Neuronal stem cell (in vitro differentiated cells): ENCODE measurements around the gene POLA2.
A peak's percentile ranks its signal among the peaks of the same experiment; 100 is the strongest.

Source experiments
- DNase-seq: peaks from one replicate; pipeline ENCODE4 v3.0.0-alpha.2; 2013; ENCODE audit warnings: low spot score
- H2AFZ ChIP-seq: one replicate; pipeline ENCODE4 v1.6.1; 2013; ENCODE audit warnings: mild to moderate bottlenecking, low read length, inconsistent platforms
- H2AK5ac ChIP-seq: 2 replicates; pipeline ENCODE4 v1.6.1; 2013; ENCODE audit warnings: low read depth, mild to moderate bottlenecking, inconsistent platforms, low read length, moderate library complexity, mixed read lengths
- H2BK120ac ChIP-seq: 2 replicates; pipeline ENCODE4 v1.6.1; 2013; ENCODE audit warnings: low read depth, mild to moderate bottlenecking, inconsistent platforms, low read length, moderate library complexity, mixed read lengths
- H2BK12ac ChIP-seq: one replicate; pipeline ENCODE4 v1.6.1; 2013; ENCODE audit warnings: low read length, inconsistent platforms
- H2BK15ac ChIP-seq: 2 replicates; pipeline ENCODE4 v1.6.1; 2013; ENCODE audit warnings: mild to moderate bottlenecking, low read length, inconsistent platforms, mixed read lengths
- H2BK5ac ChIP-seq: one replicate; pipeline ENCODE4 v1.6.1; 2013; ENCODE audit warnings: inconsistent platforms, mild to moderate bottlenecking, low read length, moderate library complexity
- H3K14ac ChIP-seq: one replicate; pipeline ENCODE4 v1.6.1; 2013; ENCODE audit warnings: low read length, inconsistent platforms
- H3K18ac ChIP-seq: 2 replicates; pipeline ENCODE4 v1.6.1; 2013; ENCODE audit warnings: low read length, inconsistent platforms
- H3K23ac ChIP-seq: 2 replicates; pipeline ENCODE4 v1.6.1; 2013; ENCODE audit warnings: low read depth, mild to moderate bottlenecking, mixed read lengths, low read length, inconsistent platforms; ENCODE audit not compliant: poor library complexity
- H3K27ac ChIP-seq: replicated peaks from 3 replicates; pipeline ENCODE4 v1.5.1; 2013; ENCODE audit warnings: low read length, inconsistent platforms
- H3K27me3 ChIP-seq, 3 experiments: 2 replicates each; pipeline ENCODE4 v1.6.1; 2013; ENCODE audit warnings: low read length in 3 of 3, mild to moderate bottlenecking in 2 of 3, inconsistent platforms in 1 of 3, low read depth in 1 of 3, mixed read lengths in 1 of 3, moderate library complexity in 1 of 3; ENCODE audit not compliant: control insufficient read depth in 3 of 3, insufficient read depth in 3 of 3
- H3K36me3 ChIP-seq, 2 donors: replicated peaks in 1 of 2; 2 replicates each; pipeline ENCODE4 v1.6.1; 2013; ENCODE audit warnings: low read length in 2 of 2; ENCODE audit not compliant: control insufficient read depth in 2 of 2, insufficient read depth in 2 of 2
- H3K4ac ChIP-seq: 2 replicates; pipeline ENCODE4 v1.6.1; 2013; ENCODE audit warnings: inconsistent platforms, mild to moderate bottlenecking, low read length, moderate library complexity
- H3K4me1 ChIP-seq, 2 donors: 1 replicate in 1 of 2; 2 replicates in 1 of 2; pipeline ENCODE4 v1.6.1; 2013; ENCODE audit warnings: low read length in 2 of 2, low read depth in 1 of 2; ENCODE audit not compliant: control insufficient read depth in 2 of 2, insufficient read depth in 1 of 2
- H3K4me2 ChIP-seq: one replicate; pipeline ENCODE4 v1.6.1; 2013; ENCODE audit warnings: mild to moderate bottlenecking, low read length, inconsistent platforms; ENCODE audit not compliant: insufficient read depth, poor library complexity, severe bottlenecking
- H3K4me3 ChIP-seq, 2 donors: 2 replicates each; pipeline ENCODE4 v1.5.1; 2013; ENCODE audit warnings: low read length in 2 of 2, mild to moderate bottlenecking in 2 of 2, inconsistent platforms in 1 of 2, moderate library complexity in 1 of 2
- H3K79me1 ChIP-seq: one replicate; pipeline ENCODE4 v1.6.1; 2013; ENCODE audit warnings: low read depth, mild to moderate bottlenecking, inconsistent platforms, low read length, moderate library complexity
- H3K9ac ChIP-seq: one replicate; pipeline ENCODE4 v1.6.1; 2013; ENCODE audit warnings: mild to moderate bottlenecking, low read depth, low read length, inconsistent platforms; ENCODE audit not compliant: poor library complexity
- H3K9me3 ChIP-seq, 2 donors: replicated peaks in 1 of 2; 2 replicates each; pipeline versions ENCODE3 to v1.6.1; 2013; ENCODE audit warnings: low read length in 2 of 2, mild to moderate bottlenecking in 2 of 2, inconsistent platforms in 1 of 2, low read depth in 1 of 2, mixed read lengths in 1 of 2, moderate library complexity in 1 of 2; ENCODE audit not compliant: control insufficient read depth in 2 of 2, insufficient read depth in 1 of 2
- H4K8ac ChIP-seq: one replicate; pipeline ENCODE4 v1.6.1; 2013; ENCODE audit warnings: low read depth, mild to moderate bottlenecking, inconsistent platforms, low read length, moderate library complexity
- H4K91ac ChIP-seq: one replicate; pipeline ENCODE4 v1.6.1; 2013; ENCODE audit warnings: low read length, low read depth, mild to moderate bottlenecking, inconsistent platforms; ENCODE audit not compliant: poor library complexity
- WGBS, 2 donors: extraction: QIAGEN DNeasy Blood & Tissue Kit; methylation state at CpG; one replicate each; pipeline ENCODE4 v1.1.7; 2013; ENCODE audit warnings: missing lambda C conversion rate in 2 of 2, mixed read lengths in 1 of 2; ENCODE audit not compliant: insufficient read length in 2 of 2, insufficient replicate concordance in 1 of 2; ENCODE audit errors: extremely low coverage in 2 of 2; 5-methylcytosine and 5-hydroxymethylcytosine counted together

POLA2 gene

GRCh38 chr11:65217441-65218423 is 44.0 kb upstream of the POLA2 start:
- H3K27me3 ChIP-seq, result peaks cover 0 to 4% (median 0%) of the 10 kb centered on the region in 3 experiments

GRCh38 chr11:65218446-65218845 is 43.3 kb upstream of the POLA2 start:
- peak overlapping the region; percentile 3 for H2AK5ac ChIP-seq
- H3K4ac ChIP-seq, result no peak overlapping the region
- H3K36me3 ChIP-seq, result no peaks in the 10 kb centered on the region
- no peak overlapping the region for H4K91ac ChIP-seq
- H3K27ac ChIP-seq, result no peak overlapping the region
- no peak overlapping the region for H2BK12ac ChIP-seq
- no peak overlapping the region for H4K8ac ChIP-seq
- no peaks in the 10 kb centered on the region for H3K79me1 ChIP-seq
- H3K4me2 ChIP-seq, result no peak overlapping the region
- H2AFZ ChIP-seq, result no peak overlapping the region
- H3K18ac ChIP-seq, result no peak overlapping the region
- no CpG with 5 or more reads among the region's 9 CpGs for WGBS, 2 donors
- no peak overlapping the region for H3K4me3 ChIP-seq
- H2BK5ac ChIP-seq, result no peak overlapping the region
- no peak overlapping the region for H3K23ac ChIP-seq
- H3K4me1 ChIP-seq, result peaks cover under 1 to 3% of the 10 kb centered on the region in 2 donors
- H3K27me3 ChIP-seq, result peaks cover 0 to 4% (median 0%) of the 10 kb centered on the region in 3 experiments
- no peaks in the 10 kb centered on the region for H3K9me3 ChIP-seq
- H3K9ac ChIP-seq, result no peak overlapping the region
- DNase-seq, result no peak
- H2BK15ac ChIP-seq, result no peak overlapping the region
- no peak overlapping the region for H3K14ac ChIP-seq
- no peak overlapping the region for H2BK120ac ChIP-seq

More at GRCh38 chr11:65217441-65218423, 44.0 kb upstream of the POLA2 start:
- Histone ChIP-seq H2BK12ac (no peak overlapping the region), H3K27ac (no peak overlapping the region), H2BK120ac (no peak overlapping the region), H3K4me2 (no peak overlapping the region), H3K4ac (no peak overlapping the region), H2BK15ac (no peak overlapping the region), H2BK5ac (no peak overlapping the region), H3K4me1 (peaks cover 3 to 7% of the 10 kb centered on the region in 2 donors), H3K79me1 (no peaks in the 10 kb centered on the region), H3K18ac (no peak overlapping the region), H4K8ac (no peak overlapping the region), H3K36me3 (no peaks in the 10 kb centered on the region), H3K23ac (no peak overlapping the region), H2AK5ac (peak overlapping the region; percentile 13), H3K9ac (no peak overlapping the region), H2AFZ (no peak overlapping the region), H3K9me3 (no peaks in the 10 kb centered on the region), H3K14ac (peak overlapping the region; percentile 1), H3K4me3 (no peak overlapping the region), H4K91ac (no peak overlapping the region)
- no CpG with 5 or more reads among the region's 19 CpGs for WGBS, 2 donors
- DNase-seq, result no peak

GRCh38 chr11:65219930-65220213 is 41.9 kb upstream of the POLA2 start:
- Histone ChIP-seq H3K9ac (no peak overlapping the region), H3K9me3 (no peaks in the 10 kb centered on the region), H2BK12ac (no peak overlapping the region), H2BK120ac (no peak overlapping the region), H3K36me3 (no peaks in the 10 kb centered on the region), H3K18ac (no peak overlapping the region), H3K27ac (no peak overlapping the region), H4K91ac (no peak overlapping the region), H3K14ac (no peak overlapping the region), H4K8ac (no peak overlapping the region), H3K4me1 (peaks cover under 1 to 2% of the 10 kb centered on the region in 2 donors), H2BK15ac (no peak overlapping the region), H3K27me3 (peaks cover 0 to 4% (median 0%) of the 10 kb centered on the region in 3 experiments), H3K4me2 (no peak overlapping the region), H3K4me3 (no peak overlapping the region), H2AK5ac (no peak overlapping the region), H2AFZ (peak overlapping the region; percentile 8), H3K23ac (no peak overlapping the region), H3K4ac (no peak overlapping the region), H2BK5ac (no peak overlapping the region), H3K79me1 (no peaks in the 10 kb centered on the region)
- no CpG with 5 or more reads among the region's 3 CpGs for WGBS, 2 donors
- DNase-seq, result no peak

GRCh38 chr11:65221026-65221425 is 40.7 kb upstream of the POLA2 start:
- H3K4me1 ChIP-seq, result peaks cover 5 to 6% of the 10 kb centered on the region in 2 donors
- H3K4me2 ChIP-seq, result no peak overlapping the region
- H4K91ac ChIP-seq, result no peak overlapping the region
- H3K14ac ChIP-seq, result no peak overlapping the region
- H3K4ac ChIP-seq, result no peak overlapping the region
- DNase-seq, result no peak
- H3K27ac ChIP-seq, result no peak overlapping the region
- no peak overlapping the region for H2BK12ac ChIP-seq
- H2BK5ac ChIP-seq, result no peak overlapping the region
- H3K18ac ChIP-seq, result no peak overlapping the region
- H2AFZ ChIP-seq, result no peak overlapping the region
- no CpG with 5 or more reads among the region's 10 CpGs for WGBS, 2 donors
- no peak overlapping the region for H3K4me3 ChIP-seq
- no peaks in the 10 kb centered on the region for H3K79me1 ChIP-seq
- H2BK120ac ChIP-seq, result no peak overlapping the region
- H4K8ac ChIP-seq, result no peak overlapping the region
- no peak overlapping the region for H3K23ac ChIP-seq
- no peaks in the 10 kb centered on the region for H3K36me3 ChIP-seq
- H3K9ac ChIP-seq, result no peak overlapping the region
- H3K27me3 ChIP-seq, result peaks cover 0 to 4% (median under 1%) of the 10 kb centered on the region in 3 experiments
- peak overlapping the region; percentile 5 for H2AK5ac ChIP-seq
- H3K9me3 ChIP-seq, result no peaks in the 10 kb centered on the region
- no peak overlapping the region for H2BK15ac ChIP-seq
